Epithelial cell of prostate (primary cell): ENCODE data around the gene ALX4.

Source experiments
- DNase-seq: peaks from one replicate; pipeline ENCODE4 v3.0.0-alpha.2; 2011; ENCODE audit warnings: low read depth, low spot score
- H3K27ac ChIP-seq: fragments of 450-650 bp; 2 replicates; pipeline ENCODE4 v1.5.1; 2017; ENCODE audit warnings: mild to moderate bottlenecking

ALX4 gene

DNA sequence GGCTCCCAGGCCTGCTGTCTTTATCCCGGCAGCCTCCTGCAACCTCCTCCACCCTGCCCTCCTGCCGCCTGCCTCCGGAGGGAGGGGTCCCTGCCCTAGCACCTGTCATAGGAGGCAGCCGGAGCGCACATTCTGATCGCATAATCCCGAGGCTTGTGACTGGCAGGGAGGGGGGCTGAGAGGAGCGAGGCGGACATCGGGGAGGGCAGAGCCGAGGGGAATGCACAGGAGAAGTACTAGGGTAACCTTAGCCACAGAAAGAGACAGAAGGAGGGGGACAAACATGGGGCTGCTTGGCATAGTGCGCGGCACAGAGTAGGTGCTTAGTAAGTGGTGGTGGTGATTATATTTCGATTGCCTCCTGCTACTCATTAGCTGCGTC lies 9.2 kb upstream of the ALX4 start:
- DNase-seq, result no peak
- no peak overlapping the region for H3K27ac ChIP-seq

- no peak overlapping the region for H3K27ac ChIP-seq
- DNase-seq, result no peak
Measured at GRCh38 chr11:44318369-44318768, 8.4 kb upstream of the ALX4 start.

DNA sequence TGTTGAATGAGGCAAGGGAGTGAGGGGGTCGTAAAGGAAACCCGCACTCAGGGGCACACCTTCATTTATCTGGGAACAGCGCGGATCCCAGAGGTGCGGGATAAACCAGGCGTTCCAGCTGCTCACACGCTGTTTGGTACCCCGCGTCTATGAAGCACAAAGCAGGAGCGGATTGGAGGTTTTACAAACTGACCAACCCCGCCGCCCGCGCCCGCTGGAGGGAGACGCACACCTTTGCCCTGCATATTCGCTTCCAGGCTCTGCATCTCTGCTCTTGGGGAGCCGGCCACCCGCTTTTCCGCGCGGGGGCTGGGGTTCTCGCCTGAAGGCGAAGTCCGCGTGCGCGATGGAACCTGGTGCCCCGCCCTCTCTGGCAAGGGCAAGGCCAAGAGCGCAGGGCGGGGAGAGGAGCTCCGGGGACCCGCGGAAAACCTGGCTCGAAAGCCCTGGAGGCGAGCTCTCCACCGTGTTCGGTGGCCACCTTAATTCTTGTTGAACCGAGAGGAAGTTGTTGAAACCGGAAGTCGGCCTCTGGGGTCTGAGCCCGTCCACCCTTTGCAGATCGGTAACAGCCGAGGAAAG lies 6.8 kb upstream of the ALX4 start:
- no peak for DNase-seq
- H3K27ac ChIP-seq, result no peak overlapping the region

- no peak overlapping the region for H3K27ac ChIP-seq
- DNase-seq, result no peak
Measured at GRCh38 chr11:44315947-44316658, 6.2 kb upstream of the ALX4 start.

GRCh38 chr11:44314733-44315132 lies 4.8 kb upstream of the ALX4 start:
- DNase-seq, result no peak

DNA sequence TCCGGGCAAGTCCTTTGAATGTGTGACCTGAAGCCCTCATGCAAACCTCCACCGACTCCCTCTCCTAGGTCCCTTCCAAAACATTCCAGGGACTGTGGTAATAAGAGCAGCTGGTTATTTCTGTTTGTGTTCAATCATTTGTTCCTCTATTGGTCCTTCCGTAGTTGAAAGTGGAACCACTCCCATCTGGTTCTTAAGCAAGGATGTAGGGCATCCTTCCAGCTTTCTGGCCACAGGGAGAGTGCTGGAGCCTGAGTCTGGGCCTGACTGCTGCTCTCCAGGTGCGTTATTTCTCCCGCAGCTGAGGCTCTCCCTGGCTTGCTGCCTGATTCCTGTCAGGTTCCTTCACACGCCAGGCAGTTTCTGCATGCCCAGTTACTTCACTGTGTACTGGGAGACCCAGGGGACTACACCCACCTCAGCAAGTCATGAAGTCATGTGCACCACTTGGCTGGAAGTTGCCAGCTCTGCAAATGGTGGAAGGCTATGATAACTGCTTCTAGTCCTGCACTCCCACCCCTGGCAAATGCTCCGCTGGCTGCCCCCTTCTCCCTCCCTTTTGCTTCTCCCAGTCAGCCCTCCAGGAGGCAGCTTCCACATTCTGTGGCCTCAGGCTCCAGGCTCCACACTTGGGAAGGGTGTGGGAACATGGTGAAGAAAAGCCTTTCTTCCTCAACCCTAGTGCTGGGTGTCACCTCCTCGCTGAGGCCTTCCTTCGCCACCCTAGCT lies 4.0 kb upstream of the ALX4 start:
- no peak overlapping the region for H3K27ac ChIP-seq
- no peak for DNase-seq

More at GRCh38 chr11:44314733-44315132, 4.8 kb upstream of the ALX4 start:
- H3K27ac ChIP-seq, result no peak overlapping the region

DNA sequence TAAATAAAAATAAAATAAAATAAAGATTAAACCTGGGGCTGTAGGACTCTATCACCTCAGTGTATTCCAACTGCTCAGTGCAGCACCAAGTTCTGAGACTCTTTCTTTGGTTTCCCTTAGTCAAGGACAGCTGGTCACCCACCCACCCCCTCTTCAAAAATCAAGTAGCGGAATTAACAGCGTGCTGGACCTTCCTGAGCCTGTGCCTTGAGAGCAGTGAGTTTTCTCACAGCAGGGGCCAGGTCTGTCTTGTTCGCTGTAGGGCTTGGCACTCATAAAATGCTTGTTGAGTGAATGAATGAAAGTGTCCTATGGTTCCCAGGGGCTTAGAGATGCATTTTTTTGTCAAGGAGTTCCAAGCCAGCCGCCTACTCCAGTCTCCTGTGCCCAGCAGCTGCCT lies 2.9 kb upstream of the ALX4 start:
- H3K27ac ChIP-seq, result no peak overlapping the region
- DNase-seq, result no peak

DNA sequence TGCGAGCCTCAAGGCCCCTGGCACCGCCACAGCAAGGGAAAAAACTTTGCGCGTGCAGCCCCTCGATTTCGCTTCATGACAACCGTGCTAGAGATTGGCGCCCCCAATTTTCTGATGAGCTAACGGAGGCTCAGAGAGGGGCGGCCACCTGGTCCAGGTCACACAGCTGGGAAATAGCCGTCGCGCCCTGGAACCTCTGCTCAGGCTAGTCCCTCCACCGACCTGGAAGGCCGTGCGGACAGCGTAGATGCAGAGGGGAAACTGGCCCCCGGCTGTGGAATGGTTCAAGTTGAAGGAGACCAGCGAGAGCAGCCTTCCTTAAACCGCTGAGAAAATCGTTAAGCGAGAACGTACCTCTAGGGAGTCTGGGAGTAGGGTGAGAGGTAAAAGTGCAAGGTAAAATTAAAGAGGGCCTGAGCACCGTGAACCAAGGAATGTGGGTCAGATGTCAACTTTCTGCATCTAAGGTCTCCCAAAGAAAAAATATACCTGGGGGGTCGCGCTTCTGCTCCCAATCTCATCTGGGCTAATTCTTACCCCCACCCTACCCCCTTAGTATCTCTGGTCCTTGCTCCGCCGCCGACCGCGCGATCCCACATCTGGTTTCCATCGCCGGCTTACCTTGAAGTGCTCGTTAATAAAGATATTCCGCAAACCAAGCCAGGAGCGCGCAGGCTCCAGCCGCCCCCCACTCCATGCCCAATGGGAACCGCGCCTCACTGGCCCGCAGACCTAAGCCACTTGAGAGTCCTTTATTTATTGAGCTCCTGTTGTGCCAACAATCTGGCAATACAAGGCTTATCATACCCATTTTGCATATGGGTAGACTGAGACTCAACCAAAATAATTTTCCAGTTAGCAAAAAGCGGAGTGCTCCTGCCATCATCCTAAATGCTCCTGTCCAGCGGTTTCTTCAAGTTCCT lies 1.7 kb upstream of the ALX4 start:
- DNase-seq, result no peak
- no peak overlapping the region for H3K27ac ChIP-seq

- no peak overlapping the region for H3K27ac ChIP-seq
- no peak for DNase-seq
Measured at GRCh38 chr11:44310463-44311272, 729 bp upstream of the ALX4 start.

DNA sequence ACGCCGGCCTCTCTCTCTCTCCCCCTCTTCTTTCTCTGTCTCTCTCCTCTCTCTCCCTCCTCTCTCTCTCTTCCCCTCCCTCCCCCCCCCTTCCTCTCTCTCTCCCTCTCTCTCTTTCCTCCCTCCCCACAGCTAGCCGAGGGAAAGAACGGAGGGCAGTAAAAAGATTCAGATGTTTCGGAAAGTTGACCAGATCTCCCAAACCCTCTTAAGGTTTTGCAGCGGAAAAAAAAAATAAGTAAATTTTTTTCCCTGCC lies 195 bp upstream of the ALX4 start:
- DNase-seq, result no peak
- H3K27ac ChIP-seq, result no peak overlapping the region

DNA sequence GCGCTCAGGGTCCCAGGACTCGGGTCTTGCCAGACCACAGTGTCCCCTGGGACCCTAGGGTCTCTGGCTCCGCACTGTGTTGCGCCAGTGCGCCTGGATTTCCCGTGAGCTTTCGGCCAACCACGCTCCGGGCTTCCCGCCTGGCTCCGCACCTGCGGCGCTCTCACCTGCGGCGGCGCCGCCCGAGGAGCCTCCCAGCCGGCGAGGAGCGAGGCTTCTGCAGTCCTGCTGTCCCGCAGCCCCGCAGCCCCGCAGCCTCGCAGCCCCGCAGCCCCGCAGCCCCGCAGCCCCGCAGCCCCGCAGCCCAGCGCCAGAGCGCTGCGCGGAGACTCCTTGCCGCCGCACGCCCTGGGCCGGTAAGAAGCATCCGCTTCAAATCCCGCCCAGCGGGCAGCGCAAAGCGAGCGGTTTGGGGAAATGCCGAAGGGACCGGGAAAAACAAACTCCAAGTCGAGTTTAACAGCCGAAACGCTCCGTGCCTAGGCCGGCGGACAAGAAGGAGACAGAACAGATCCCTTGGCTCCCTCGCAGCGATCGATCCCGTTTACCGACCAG lies 939 bp downstream of the ALX4 start:
- no peak overlapping the region for H3K27ac ChIP-seq
- DNase-seq, result no peak

- no peak overlapping the region for H3K27ac ChIP-seq
- DNase-seq, result no peak
Measured at GRCh38 chr11:44308256-44308922, 1.6 kb downstream of the ALX4 start.

- DNase-seq, result no peak
- no peak overlapping the region for H3K27ac ChIP-seq
Measured at GRCh38 chr11:44307340-44308099, 2.4 kb downstream of the ALX4 start.

DNA sequence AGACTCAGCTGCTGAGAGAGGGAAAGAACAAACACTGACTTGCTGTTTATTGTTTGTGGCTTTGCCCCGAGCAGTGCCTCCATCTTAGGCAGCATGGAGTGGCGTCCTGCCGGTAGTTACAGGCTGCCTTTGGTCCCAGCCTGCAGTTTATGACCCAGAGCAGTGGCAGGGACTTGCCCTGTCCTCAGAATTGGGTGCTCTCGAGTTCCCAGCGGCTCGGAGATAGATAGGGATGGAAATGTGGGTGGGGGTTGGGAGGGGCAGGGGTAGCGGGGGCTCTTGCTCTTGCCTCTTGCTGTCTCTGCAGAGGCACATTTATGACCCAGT lies 3.1 kb downstream of the ALX4 start:
- no peak overlapping the region for H3K27ac ChIP-seq

DNA sequence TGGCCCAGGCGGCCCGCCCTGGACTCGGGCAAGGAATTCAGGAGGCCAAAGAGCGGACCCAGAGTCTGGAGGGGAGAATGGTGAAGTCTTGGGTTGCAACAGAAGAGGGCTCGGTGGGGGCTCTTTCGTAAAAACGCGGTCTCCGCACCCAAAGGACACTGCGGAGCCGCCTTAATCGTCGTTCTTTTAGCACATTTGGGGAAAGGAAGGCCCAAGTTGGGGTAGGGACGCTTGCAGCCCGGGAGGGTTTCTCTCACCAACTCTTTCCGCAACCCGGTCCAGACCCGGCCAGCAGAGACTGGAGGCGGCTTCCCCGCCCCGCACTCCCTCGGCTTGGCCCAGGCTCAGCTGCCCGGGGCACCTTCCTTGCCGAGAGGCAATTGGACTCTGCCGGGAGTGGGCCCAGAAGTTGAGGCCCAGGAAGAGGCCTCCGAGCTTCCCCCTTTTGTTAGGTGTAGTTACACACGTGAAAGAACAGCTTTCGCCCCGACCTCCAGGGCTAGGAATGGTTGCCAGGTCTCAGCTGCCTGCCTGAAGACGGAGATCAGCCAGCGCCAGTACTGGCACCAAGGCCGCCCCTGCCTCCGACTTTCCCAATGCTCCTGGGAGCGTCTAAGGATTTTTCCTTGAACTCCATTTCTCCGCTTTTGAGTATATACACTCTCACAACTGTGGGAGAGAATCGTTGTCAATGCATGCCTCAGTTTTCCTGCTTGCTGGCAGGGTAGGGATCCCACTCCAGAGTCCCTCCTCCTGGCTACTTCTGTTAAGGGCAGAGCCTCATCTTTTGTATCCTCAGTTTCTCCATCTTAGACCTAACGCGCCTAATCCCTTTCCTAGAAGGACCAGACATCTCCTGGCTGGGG lies 3.7 kb downstream of the ALX4 start:
- DNase-seq, result no peak
- H3K27ac ChIP-seq, result no peak overlapping the region

More for the DNA sequence above, 3.1 kb downstream of the ALX4 start:
- DNase-seq, result no peak

DNA sequence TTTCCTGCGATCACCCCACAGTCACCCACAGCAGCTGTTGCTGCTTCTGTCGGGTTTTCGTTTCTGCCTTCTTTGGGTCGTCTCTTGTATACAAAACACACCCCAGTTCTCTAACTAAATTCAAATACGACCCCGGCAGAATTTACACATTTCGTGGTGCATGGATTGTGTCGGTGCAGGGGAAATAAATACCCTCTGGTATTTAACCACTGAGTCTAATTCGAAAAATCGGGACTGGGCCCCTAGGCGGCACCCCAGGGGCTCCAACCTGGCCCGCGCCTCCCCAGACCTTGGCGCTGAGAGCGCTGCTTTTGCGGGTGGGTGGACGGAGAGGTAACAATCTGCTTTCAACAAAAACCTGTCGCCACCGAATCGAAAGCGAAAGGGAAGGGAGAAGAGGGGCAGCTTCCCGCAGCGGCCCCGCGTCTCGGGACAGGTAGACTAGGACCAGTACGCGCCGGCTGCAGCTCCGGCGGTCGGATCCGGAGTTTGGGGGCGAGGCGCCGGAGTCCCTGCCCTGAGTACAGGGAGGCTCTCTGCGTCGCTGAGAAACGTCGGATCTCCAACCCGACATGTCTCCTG lies 4.4 kb downstream of the ALX4 start:
- DNase-seq, result no peak
- H3K27ac ChIP-seq, result no peak overlapping the region

- DNase-seq, result no peak
- H3K27ac ChIP-seq, result no peak overlapping the region
Measured at GRCh38 chr11:44305026-44305469, 4.9 kb downstream of the ALX4 start.
